GM18502 (cell line): ENCODE results near the gene SUCO.

Source experiments
- ATAC-seq: cut with Tn5 transposase; IDR thresholded peaks from one replicate; pipeline ENCODE4 v1.9.1; 2021; ENCODE audit warnings: mild to moderate bottlenecking; ENCODE audit not compliant: unreplicated experiment, poor library complexity

Gene SUCO

DNA sequence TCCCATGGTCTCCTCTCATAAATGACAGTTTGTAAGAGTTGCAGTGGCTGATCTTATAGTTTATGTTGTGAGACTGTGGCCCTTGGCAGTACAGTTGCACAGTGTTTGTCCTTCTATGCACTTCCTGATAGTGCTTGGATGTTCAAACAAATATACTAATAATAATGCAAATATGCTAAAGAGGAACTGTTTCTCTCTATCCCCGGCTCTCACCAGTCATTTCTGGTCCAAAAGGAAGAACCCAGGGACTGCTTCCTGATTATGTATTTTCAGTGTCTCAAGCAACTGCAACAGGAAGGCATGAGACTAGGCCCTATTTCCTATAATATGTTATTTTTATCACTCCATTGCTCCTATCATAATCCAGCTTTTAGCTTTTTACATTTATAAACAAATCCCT lies 17.0 kb upstream of the SUCO start:
- no peak for ATAC-seq

DNA sequence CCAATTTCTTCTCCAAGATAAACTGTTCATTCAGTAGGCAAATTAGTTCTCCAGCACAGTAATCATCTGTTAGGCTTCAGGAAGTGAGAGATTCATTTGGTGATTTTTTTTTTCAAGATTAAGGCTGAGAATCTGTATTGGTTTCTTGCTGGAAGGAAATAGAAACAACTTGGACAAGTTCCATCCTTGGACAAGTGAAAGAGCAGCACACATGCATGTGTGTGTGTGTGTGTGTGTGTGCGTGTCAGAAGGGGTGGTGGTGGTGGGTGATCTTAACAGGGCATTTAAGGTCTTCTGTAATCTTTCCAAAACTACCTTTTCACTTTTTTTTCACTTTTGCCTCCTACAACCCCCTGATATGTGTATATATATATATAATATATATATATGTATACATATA lies 15.9 kb upstream of the SUCO start:
- no peak for ATAC-seq

GRCh38 chr1:172517545-172517944 lies 15.4 kb upstream of the SUCO start:
- no peak for ATAC-seq

GRCh38 chr1:172529304-172529703 lies 3.6 kb upstream of the SUCO start:
- no peak for ATAC-seq

DNA sequence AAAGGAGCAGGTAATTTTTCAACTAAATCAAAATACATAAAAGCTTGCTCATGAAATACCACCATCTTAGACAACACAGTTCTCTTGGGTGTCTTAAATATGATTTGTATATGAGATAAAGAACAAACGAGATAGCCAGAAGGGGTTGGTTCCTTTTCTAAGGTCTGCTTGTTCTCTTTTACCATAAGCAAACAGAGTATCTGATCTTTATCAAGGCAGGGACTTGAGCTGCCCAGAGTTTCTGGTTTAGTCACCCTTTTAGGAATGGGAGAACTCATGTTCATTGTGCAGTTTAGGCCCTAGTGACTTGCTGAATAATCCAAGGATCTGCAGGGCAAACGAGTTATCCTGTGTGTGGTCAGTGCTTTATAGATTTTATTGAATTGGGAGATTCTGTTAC lies 3.0 kb upstream of the SUCO start:
- no peak for ATAC-seq

DNA sequence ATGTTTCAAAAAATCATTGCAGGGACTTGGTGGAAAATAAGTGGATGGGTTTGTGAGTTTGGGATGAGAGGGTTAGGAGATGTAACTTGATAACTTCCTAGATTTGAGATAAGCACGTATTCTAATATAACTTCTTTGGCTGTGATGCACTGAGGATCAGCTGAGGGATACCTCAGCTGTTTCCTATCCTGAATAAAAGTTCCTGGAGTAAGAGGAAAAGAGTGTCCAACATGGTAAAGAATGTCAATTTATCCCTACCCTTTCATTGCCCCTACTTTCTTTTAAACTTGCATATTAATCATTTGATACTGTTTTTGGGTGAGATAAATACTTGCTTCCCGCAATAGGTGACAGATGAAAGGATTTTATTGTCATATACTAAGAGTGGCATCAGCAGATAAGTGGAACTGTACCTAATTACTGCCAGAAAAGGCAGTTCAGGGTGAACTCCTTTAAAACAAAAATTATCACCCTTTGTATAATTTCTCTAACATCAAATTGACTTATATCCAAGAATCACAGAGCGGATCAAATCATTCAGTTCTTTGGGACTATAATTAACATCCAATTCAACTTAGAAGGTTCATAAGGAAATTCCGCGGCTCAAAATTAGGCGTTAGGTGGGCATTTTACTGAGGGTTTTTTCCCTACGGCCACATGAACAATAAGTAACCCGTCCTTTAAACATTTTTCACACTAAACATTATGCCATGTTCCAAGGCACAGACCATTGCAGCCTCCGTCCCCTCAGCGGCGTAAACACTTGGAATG lies 1.4 kb upstream of the SUCO start:
- no peak for ATAC-seq

- peak; percentile 80 for ATAC-seq
Observed at GRCh38 chr1:172532183-172532699, 709 bp upstream of the SUCO start.

DNA sequence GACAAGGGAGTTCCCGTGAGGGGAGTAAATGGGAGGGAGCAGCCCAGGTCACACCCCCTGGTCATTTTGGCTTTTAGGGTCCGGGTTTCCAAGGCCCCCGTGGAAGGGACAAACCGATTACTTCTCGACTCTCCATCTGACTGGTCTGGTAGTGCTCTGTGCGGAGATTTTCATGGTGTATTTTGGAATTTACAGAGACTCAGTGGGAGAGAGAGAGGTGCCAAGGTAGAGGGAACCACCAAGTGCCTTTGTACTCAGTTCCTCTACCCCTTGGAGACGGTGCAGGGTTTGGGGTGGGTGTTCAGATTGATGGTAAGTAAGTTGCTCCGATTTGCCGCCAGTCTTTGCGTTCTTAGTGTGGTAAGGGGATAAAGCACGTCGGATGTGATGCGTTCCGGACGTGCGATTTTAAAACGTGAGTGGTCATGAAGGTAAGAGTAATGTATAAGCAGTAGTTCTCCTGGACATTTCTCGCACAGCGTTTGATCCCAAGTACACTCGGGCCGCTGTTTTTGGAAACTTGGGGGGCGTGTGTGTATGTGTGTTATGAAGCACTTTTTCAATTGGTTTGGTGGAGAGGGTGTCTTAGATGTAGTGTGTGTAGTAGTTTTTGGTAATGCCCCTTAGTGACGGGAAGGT lies 682 bp downstream of the SUCO start:
- ATAC-seq = no peak

GRCh38 chr1:172536256-172536655 lies 3.3 kb downstream of the SUCO start:
- no peak for ATAC-seq

GRCh38 chr1:172537366-172537765 lies 4.4 kb downstream of the SUCO start:
- ATAC-seq = no peak

DNA sequence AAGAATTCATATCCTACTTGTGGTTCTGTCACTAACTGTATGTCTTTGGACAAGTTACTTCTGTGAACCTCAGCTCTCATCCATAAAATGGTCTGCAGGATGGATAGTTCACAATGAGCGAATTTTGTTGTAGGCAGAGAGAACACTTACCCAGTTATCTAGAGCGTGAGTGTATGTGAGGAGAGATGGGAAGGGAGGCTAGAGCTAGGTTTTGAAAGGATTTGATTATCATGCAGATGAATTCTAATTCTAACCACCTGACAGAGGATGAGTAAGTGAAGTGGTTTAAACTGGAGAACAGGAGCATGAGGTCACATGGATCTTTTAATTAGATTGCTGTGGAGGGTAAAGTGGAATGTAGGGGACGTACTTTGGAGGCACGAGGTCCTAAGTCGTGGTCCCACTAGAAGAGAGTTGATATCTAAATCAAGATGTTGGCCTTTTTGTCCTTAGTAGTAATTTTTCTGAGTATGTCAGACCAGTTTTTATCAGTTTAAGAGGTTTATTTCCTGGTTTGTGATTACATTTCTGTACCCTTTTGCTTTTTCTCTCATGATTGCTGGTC lies 5.0 kb downstream of the SUCO start:
- no peak for ATAC-seq

DNA sequence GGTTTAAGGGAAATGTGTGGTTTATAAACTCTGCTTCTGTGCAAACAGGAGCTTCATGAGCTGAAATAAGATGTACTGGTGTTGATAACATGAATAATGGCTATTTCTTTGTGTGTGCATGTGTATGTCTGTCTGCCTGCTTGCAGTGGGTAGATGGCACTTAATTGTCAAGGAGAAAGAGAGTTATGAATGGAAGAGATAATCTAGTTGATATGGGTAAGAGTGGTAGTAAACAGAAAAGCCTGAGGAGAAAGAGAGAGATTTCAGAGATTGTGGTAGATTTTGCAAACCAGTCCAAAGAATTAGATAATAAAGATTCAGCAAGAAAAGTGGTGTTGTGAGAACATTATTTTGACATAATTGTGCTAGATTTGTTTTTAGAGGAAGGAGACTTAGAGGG lies 7.7 kb downstream of the SUCO start:
- ATAC-seq = no peak

DNA sequence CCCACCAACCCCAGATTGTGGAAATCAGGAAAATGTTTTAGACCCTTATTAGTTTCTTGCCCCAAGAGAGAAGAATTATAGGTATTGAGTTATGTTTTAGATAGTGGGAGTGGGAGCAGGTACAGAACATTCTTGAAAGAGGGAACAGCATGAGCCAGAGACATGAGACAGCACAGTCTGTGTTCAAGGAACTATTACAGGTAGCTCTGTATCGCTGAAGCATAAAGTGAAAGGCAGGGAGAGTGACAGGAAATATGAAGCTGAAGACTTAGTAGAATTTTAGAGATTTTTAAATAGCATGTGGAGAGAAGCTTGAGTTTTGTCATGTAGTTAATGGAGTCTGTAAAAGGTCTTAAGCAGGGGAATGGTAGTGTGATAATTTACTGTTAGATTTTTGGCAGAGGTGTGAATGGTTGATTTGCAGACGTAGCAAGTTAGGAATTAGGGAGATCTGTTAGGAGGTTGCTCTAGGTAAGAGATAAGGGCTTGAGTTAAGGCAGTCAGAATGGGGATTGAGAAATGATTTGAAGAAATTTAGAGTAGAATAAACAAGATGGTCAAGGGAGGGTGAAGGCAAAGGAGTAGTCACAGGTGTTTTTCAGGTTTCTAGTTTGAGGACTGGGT lies 11.6 kb downstream of the SUCO start:
- no peak for ATAC-seq

- peak; percentile 84 for ATAC-seq
Observed at GRCh38 chr1:172545396-172546004, 12.6 kb downstream of the SUCO start.

GRCh38 chr1:172547071-172547470 lies 14.1 kb downstream of the SUCO start:
- ATAC-seq = no peak

DNA sequence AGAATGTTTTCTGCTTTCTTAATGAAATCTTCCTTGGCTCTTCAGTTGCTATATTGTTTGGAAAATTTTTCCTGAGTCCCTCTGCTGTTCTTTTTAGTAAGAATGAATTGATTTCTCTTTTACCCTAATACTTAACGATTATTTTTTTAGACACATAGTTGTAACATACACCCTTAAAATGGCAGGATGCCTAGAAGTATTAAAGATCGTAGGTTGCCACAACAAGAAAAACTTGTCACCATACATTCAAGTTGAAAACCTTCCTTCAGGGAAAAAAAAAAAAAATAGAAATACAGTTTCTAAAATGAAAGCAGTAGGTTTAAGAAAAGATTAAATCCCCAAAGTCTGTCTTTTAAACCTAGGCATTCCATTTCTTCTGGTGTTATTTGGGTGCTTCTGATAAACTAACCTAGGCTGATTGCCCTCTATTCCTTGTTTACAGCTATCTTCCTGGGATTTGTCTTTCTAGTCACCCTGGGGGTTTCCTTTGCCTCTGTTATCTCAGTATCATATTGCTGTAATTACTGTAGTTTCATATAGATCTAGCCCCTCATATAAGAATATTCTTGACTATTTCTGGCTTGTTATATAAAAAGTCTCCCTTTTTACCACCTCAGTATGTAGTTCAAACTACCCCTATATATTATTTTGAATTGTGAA lies 16.8 kb downstream of the SUCO start:
- ATAC-seq = no peak

DNA sequence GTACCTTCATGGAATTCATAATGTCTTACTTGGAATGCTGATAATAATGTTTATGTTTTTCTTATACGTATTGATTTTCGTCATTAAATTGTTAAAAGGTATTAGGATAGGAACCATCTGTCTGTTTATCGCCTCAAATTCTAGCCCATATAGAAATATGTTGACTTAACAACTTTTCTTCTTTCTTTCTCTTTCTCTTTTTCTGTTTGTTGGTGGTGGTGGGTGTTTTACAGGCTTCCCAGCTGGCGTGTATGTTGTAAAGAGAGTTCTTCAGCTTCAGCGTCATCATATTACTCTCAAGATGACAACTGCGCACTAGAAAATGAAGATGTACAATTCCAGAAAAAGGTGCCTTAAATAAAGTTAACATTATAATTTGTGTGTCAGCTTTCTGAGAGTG lies 18.3 kb downstream of the SUCO start:
- ATAC-seq = no peak

GRCh38 chr1:172554915-172555314 lies 22.0 kb downstream of the SUCO start:
- ATAC-seq = no peak

DNA sequence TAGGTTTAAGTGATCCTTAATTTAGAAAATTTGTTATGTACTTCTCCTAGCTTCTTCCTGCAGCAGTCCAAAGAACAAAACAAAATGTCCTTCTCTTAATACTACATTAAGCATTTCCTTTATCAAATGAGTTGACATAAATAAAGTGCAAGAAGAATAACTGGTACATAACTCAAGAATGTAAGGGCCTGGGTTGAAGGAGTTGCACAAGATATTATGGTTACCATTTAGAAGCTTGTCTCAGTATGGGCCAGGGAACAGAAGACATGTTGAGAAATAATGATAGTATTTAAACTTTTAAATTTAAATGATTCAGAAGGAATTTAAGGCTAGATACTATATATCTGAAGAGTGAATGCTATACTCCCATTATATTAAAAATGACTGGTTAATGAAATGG lies 23.5 kb downstream of the SUCO start:
- ATAC-seq = no peak

DNA sequence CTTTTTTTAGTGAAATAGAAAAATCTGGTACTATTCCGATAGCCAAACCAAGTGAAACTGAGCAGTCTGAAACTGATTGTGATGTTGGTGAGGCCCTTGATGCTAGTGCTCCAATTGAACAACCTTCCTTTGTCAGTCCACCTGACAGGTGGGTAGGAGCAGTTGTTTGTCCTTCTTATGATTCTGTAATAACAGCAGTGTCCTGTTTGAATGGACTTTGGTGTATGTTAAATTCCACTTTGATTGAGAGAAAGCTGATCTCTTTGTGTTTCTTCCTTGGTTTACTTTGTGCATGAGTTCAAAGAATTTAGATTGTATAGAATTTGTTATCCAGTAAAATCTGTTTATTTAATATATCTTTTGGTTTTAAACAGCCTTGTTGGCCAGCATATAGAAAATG lies 24.3 kb downstream of the SUCO start:
- ATAC-seq = no peak
